ENCODE results near the gene CDC42.

The CDC42 gene

GRCh38 chr1:22114083-22115012 is 61.8 kb downstream of the CDC42 start:
- H4K20me1 ChIP-seq (ENCODE audit: insufficient read depth, low read length, poor library complexity, severe bottlenecking), result peaks cover 2% of the 10 kb centered on the region
- H3K9me3 ChIP-seq (ENCODE audit: insufficient read depth, low read depth, low read length), result no peaks in the 10 kb centered on the region
- no peaks in the 10 kb centered on the region for H3K4me1 ChIP-seq (ENCODE audit: insufficient read depth, low read length, poor library complexity, severe bottlenecking)
- no peaks in the 10 kb centered on the region for H3F3A ChIP-seq (ENCODE audit: low read depth)
- H2AFZ ChIP-seq (ENCODE audit: low read length), result no peak overlapping the region
- H3K4me3 ChIP-seq (ENCODE audit: low read length, poor library complexity, severe bottlenecking), result no peak overlapping the region
- H3K9me2 ChIP-seq (replicated peaks; ENCODE audit: low read depth, low read length), result no peaks in the 10 kb centered on the region
- H3K27me3 ChIP-seq (ENCODE audit: insufficient read depth, low read length, poor library complexity, severe bottlenecking), result no peaks in the 10 kb centered on the region
- no peak overlapping the region for H3K9ac ChIP-seq (ENCODE audit: low read depth, low read length, poor library complexity, severe bottlenecking)
- H3K4me2 ChIP-seq (ENCODE audit: low read depth, low read length, poor library complexity, severe bottlenecking), result no peak overlapping the region
- H3K79me2 ChIP-seq (ENCODE audit: insufficient read depth, low read length), result no peaks in the 10 kb centered on the region
- TF ChIP-seq EZH2phosphoT487 (IDR thresholded peaks at IDR 0.05; ENCODE audit: borderline replicate concordance) (no peak), CTCF (conservative IDR thresholded peaks at IDR 0.05; ENCODE audit: low read length) (no peak)
- H3K36me3 ChIP-seq (ENCODE audit: insufficient read depth, low read length), result no peaks in the 10 kb centered on the region

- Histone ChIP-seq H4K20me1 (ENCODE audit: insufficient read depth, low read length, poor library complexity, severe bottlenecking) (peaks cover 2% of the 10 kb centered on the region), H2AFZ (ENCODE audit: low read length) (no peak overlapping the region), H3K27me3 (ENCODE audit: insufficient read depth, low read length, poor library complexity, severe bottlenecking) (no peaks in the 10 kb centered on the region), H3K4me3 (ENCODE audit: low read length, poor library complexity, severe bottlenecking) (no peak overlapping the region), H3K9me3 (ENCODE audit: insufficient read depth, low read depth, low read length) (no peaks in the 10 kb centered on the region), H3F3A (ENCODE audit: low read depth) (no peaks in the 10 kb centered on the region), H3K9ac (ENCODE audit: low read depth, low read length, poor library complexity, severe bottlenecking) (no peak overlapping the region), H3K36me3 (ENCODE audit: insufficient read depth, low read length) (no peaks in the 10 kb centered on the region), H3K4me1 (ENCODE audit: insufficient read depth, low read length, poor library complexity, severe bottlenecking) (no peaks in the 10 kb centered on the region), H3K4me2 (ENCODE audit: low read depth, low read length, poor library complexity, severe bottlenecking) (no peak overlapping the region), H3K9me2 (replicated peaks; ENCODE audit: low read depth, low read length) (no peaks in the 10 kb centered on the region), H3K79me2 (ENCODE audit: insufficient read depth, low read length) (no peaks in the 10 kb centered on the region)
- TF ChIP-seq EZH2phosphoT487 (IDR thresholded peaks at IDR 0.05; ENCODE audit: borderline replicate concordance), result no peak
- no peak for TF ChIP-seq CTCF (conservative IDR thresholded peaks at IDR 0.05; ENCODE audit: low read length)
Observed at GRCh38 chr1:22115286-22115685, 62.8 kb downstream of the CDC42 start.

GRCh38 chr1:22117238-22117637 is 64.7 kb downstream of the CDC42 start:
- Histone ChIP-seq H3K27me3 (ENCODE audit: insufficient read depth, low read length, poor library complexity, severe bottlenecking) (no peaks in the 10 kb centered on the region), H3K4me3 (ENCODE audit: low read length, poor library complexity, severe bottlenecking) (no peak overlapping the region), H4K20me1 (ENCODE audit: insufficient read depth, low read length, poor library complexity, severe bottlenecking) (peaks cover 2% of the 10 kb centered on the region), H3K9me3 (ENCODE audit: insufficient read depth, low read depth, low read length) (no peaks in the 10 kb centered on the region), H3F3A (ENCODE audit: low read depth) (no peaks in the 10 kb centered on the region), H3K36me3 (ENCODE audit: insufficient read depth, low read length) (no peaks in the 10 kb centered on the region), H3K9ac (ENCODE audit: low read depth, low read length, poor library complexity, severe bottlenecking) (no peak overlapping the region), H2AFZ (ENCODE audit: low read length) (no peak overlapping the region), H3K79me2 (ENCODE audit: insufficient read depth, low read length) (no peaks in the 10 kb centered on the region), H3K4me2 (ENCODE audit: low read depth, low read length, poor library complexity, severe bottlenecking) (no peak overlapping the region), H3K4me1 (ENCODE audit: insufficient read depth, low read length, poor library complexity, severe bottlenecking) (no peaks in the 10 kb centered on the region), H3K9me2 (replicated peaks; ENCODE audit: low read depth, low read length) (no peaks in the 10 kb centered on the region)
- TF ChIP-seq CTCF (conservative IDR thresholded peaks at IDR 0.05; ENCODE audit: low read length) (no peak), EZH2phosphoT487 (IDR thresholded peaks at IDR 0.05; ENCODE audit: borderline replicate concordance) (no peak)
